Measurements from ENCODE around the gene ENHO.
"Not testable (repeated sequence)": the region's sequence is repeated elsewhere in the genome, so short reads cannot be mapped to it uniquely, and the experiment has no call there.

Gene ENHO

GRCh38 chr9:34491596-34491995 is 31.2 kb downstream of the ENHO start:
- in situ Hi-C loops (cut with HindIII; ENCODE audit: low sequenced_read_pairs) = no loop called here
- TF ChIP-seq CTCF (IDR thresholded peaks at IDR 0.05; ENCODE audit: low read depth, low read length) = no peak

GRCh38 chr9:34490760-34491159 is 32.0 kb downstream of the ENHO start:
- DNase-seq (ENCODE audit: low read depth, low spot score) = no peak
- TF ChIP-seq CTCF (IDR thresholded peaks at IDR 0.05; ENCODE audit: low read depth, low read length) = no peak
- H3K4me3 ChIP-seq (ENCODE audit: low read depth, low read length) = no peak overlapping the region
- in situ Hi-C loops (cut with HindIII; ENCODE audit: low sequenced_read_pairs) = no loop called here

More at GRCh38 chr9:34491596-34491995, 31.2 kb downstream of the ENHO start:
- no peak overlapping the region for H3K4me3 ChIP-seq (ENCODE audit: low read depth, low read length)
- DNase-seq (ENCODE audit: low read depth, low spot score) = no peak

GRCh38 chr9:34490360-34490759 is 32.4 kb downstream of the ENHO start:
- DNase-seq (ENCODE audit: low read depth, low spot score) = no peak
- in situ Hi-C loops (cut with HindIII; ENCODE audit: low sequenced_read_pairs) = no loop called here
- no peak for TF ChIP-seq CTCF (IDR thresholded peaks at IDR 0.05; ENCODE audit: low read depth, low read length)
- no peak overlapping the region for H3K4me3 ChIP-seq (ENCODE audit: low read depth, low read length)

DNA sequence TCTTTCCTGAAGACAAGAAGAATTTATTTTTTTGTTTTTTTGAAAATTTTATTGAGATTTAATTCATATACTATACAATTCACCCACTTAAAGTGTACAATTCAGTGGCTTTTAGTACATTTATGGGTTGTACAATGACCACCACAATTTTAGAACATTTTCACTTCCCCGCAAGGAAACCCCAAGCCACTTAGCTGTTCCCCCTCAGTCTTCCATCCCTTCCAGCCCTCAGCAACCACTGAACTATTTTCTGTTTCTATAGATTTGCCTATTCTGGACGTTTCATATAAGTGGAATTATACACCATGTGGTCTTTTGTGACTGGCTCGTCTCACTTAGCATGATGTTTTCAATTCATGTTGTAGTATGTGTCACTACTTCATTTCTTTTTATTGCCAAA is 36.2 kb downstream of the ENHO start:
- no peak overlapping the region for H3K4me3 ChIP-seq (ENCODE audit: low read depth, low read length)
- no peak for TF ChIP-seq CTCF (IDR thresholded peaks at IDR 0.05; ENCODE audit: low read depth, low read length)
- DNase-seq (ENCODE audit: low read depth, low spot score) = no peak
- in situ Hi-C loops (cut with HindIII; ENCODE audit: low sequenced_read_pairs) = no loop called here

GRCh38 chr9:34485822-34486221 is 37.0 kb downstream of the ENHO start:
- no peak overlapping the region for H3K4me3 ChIP-seq (ENCODE audit: low read depth, low read length)
- in situ Hi-C loops (cut with HindIII; ENCODE audit: low sequenced_read_pairs) = no loop called here
- no peak for DNase-seq (ENCODE audit: low read depth, low spot score)
- TF ChIP-seq CTCF (IDR thresholded peaks at IDR 0.05; ENCODE audit: low read depth, low read length) = no peak

DNA sequence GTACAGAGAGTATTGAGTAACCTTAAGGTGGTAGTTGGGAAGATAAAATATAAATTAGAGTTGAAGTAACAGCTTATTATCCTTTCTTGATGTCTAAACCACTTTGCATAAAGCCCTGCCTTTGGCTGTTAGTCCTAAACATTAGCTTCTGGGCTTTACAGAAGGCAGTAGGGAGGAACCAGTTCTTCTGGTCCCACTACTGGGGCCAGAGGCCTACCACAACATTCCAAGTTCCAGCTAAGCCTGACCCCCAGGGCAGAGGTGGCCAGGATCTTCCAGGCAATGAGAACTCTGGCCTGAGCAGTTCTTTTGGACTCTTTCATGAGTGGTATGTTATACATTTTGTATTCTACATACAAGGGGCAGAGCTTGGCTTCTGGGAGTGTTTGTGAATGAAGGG is 38.1 kb downstream of the ENHO start:
- in situ Hi-C loops (cut with HindIII; ENCODE audit: low sequenced_read_pairs) = no loop called here
- no peak overlapping the region for H3K4me3 ChIP-seq (ENCODE audit: low read depth, low read length)
- no peak for DNase-seq (ENCODE audit: low read depth, low spot score)
- TF ChIP-seq CTCF (IDR thresholded peaks at IDR 0.05; ENCODE audit: low read depth, low read length) = no peak

DNA sequence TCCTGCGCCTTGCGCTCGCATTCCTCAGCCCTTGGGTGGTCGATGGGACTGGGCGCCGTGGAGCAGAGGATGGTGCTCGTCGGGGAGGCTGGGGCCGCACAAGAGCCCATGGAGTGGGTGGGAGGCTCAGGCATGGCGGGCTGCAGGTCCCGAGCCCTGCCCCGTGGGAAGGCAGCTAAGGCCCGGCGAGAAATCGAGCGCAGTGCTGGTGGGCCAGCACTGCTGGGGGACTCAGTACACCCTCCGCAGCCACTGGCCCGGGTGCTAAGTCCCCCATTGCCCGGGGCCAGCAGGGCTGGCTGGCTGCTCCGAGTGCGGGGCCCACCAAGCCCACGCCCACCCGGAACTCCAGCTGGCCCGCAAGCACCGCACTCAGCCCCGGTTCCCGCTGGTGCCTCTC is 40.0 kb downstream of the ENHO start:
- DNase-seq (ENCODE audit: low read depth, low spot score); in situ Hi-C loops (cut with HindIII; ENCODE audit: low sequenced_read_pairs); H3K4me3 ChIP-seq (ENCODE audit: low read depth, low read length): not testable (repeated sequence)

GRCh38 chr9:34481620-34482019 is 41.2 kb downstream of the ENHO start:
- H3K4me3 ChIP-seq (ENCODE audit: low read depth, low read length); DNase-seq (ENCODE audit: low read depth, low spot score); in situ Hi-C loops (cut with HindIII; ENCODE audit: low sequenced_read_pairs): not testable (repeated sequence)

All from astrocyte of the spinal cord (primary cell).